ENCODE data around the gene ZNF488.

DNA sequence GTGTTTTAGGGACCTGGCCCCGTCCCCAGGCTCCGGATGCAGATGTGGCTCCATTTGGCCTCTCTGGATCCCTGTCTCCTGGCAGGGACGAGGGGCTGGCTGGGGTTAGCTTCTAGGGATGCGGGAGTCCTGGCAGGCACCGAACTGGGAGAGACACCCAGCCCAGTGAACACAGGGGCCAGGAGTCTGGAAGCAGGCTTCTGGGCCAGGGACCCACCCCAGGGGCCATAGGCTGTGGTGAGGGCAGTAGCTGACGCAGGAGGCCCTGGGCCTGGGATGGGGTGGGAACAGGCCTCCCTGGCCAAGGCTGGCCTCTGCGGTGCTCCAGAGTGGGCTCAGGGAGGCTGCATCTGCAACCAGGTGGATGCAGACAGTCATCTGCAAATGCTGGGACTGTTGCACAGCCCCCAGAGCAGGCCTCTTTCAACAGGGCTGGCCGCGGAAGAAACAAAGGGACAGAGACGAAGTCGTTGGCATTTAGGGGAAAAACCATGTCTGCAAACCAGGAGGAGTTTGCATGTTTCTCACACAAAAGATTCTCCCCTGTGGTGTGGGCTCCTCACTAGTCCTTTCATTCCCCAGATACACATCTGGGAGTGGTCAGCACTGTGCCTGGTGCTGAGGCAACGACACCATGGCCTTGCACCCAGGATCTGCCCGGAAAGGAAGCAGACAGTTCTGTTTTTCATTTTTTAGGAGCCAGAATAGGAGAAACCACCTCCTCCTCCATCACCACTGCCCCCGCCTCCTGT, 36.4 kb upstream of the ZNF488 start:
- TF ChIP-seq POLR2AphosphoS5 (IDR thresholded peaks at IDR 0.05) (no peak), EP300 (conservative IDR thresholded peaks at IDR 0.05; ENCODE audit: poor library complexity, severe bottlenecking) (no peak), EZH2 (IDR thresholded peaks at IDR 0.05; ENCODE audit: borderline replicate concordance, insufficient read depth, low read length, poor library complexity, severe bottlenecking) (no peak), TAF1 (IDR thresholded peaks at IDR 0.05; ENCODE audit: low read depth) (no peak), MXI1 (conservative IDR thresholded peaks at IDR 0.05; ENCODE audit: poor library complexity, severe bottlenecking) (no peak)
- TF ChIP-seq, protein P1, sequence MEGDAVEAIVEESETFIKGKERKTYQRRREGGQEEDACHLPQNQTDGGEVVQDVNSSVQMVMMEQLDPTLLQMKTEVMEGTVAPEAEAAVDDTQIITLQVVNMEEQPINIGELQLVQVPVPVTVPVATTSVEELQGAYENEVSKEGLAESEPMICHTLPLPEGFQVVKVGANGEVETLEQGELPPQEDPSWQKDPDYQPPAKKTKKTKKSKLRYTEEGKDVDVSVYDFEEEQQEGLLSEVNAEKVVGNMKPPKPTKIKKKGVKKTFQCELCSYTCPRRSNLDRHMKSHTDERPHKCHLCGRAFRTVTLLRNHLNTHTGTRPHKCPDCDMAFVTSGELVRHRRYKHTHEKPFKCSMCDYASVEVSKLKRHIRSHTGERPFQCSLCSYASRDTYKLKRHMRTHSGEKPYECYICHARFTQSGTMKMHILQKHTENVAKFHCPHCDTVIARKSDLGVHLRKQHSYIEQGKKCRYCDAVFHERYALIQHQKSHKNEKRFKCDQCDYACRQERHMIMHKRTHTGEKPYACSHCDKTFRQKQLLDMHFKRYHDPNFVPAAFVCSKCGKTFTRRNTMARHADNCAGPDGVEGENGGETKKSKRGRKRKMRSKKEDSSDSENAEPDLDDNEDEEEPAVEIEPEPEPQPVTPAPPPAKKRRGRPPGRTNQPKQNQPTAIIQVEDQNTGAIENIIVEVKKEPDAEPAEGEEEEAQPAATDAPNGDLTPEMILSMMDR (IDR thresholded peaks at IDR 0.05; ENCODE audit: poor library complexity, severe bottlenecking) = no peak
- TF ChIP-seq, protein P2, sequence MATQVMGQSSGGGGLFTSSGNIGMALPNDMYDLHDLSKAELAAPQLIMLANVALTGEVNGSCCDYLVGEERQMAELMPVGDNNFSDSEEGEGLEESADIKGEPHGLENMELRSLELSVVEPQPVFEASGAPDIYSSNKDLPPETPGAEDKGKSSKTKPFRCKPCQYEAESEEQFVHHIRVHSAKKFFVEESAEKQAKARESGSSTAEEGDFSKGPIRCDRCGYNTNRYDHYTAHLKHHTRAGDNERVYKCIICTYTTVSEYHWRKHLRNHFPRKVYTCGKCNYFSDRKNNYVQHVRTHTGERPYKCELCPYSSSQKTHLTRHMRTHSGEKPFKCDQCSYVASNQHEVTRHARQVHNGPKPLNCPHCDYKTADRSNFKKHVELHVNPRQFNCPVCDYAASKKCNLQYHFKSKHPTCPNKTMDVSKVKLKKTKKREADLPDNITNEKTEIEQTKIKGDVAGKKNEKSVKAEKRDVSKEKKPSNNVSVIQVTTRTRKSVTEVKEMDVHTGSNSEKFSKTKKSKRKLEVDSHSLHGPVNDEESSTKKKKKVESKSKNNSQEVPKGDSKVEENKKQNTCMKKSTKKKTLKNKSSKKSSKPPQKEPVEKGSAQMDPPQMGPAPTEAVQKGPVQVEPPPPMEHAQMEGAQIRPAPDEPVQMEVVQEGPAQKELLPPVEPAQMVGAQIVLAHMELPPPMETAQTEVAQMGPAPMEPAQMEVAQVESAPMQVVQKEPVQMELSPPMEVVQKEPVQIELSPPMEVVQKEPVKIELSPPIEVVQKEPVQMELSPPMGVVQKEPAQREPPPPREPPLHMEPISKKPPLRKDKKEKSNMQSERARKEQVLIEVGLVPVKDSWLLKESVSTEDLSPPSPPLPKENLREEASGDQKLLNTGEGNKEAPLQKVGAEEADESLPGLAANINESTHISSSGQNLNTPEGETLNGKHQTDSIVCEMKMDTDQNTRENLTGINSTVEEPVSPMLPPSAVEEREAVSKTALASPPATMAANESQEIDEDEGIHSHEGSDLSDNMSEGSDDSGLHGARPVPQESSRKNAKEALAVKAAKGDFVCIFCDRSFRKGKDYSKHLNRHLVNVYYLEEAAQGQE (IDR thresholded peaks at IDR 0.05; ENCODE audit: borderline replicate concordance) = no peak

All from neural cell (in vitro differentiated cells).